HL-60 (cell line): ENCODE results near the gene HOMEZ.
"Not testable (repeated sequence)": the region's sequence is repeated elsewhere in the genome, so short reads cannot be mapped to it uniquely, and the experiment has no call there.

Experiments
- DNase-seq, 2 experiments: peaks; one replicate each; pipeline ENCODE4 v3.0.0-alpha.2; 2010 to 2020; ENCODE audit warnings: low read depth in 1 of 2, low spot score in 1 of 2
- H3K27ac ChIP-seq: fragments of 250-450 bp; sonication (Bioruptor Pico); replicated peaks from 2 replicates; pipeline ENCODE4 v1.5.1; 2020; ENCODE audit warnings: mild to moderate bottlenecking, moderate library complexity
- H3K27me3 ChIP-seq: fragments of 250-450 bp; sonication (Bioruptor Pico); 2 replicates; pipeline ENCODE4 v1.5.1; 2021; ENCODE audit warnings: mild to moderate bottlenecking, moderate library complexity; ENCODE audit not compliant: insufficient read depth, poor library complexity, severe bottlenecking
- H3K4me3 ChIP-seq: replicated peaks from 2 replicates; pipeline ENCODE4 v1.5.1; 2011; ENCODE audit warnings: mild to moderate bottlenecking, control low read depth, low read length; ENCODE audit not compliant: insufficient read depth
- CTCF ChIP-seq: IDR thresholded peaks from one replicate; pipeline ENCODE4 v1.5.1; 2011; ENCODE audit warnings: low read length, control low read depth, inconsistent platforms; ENCODE audit not compliant: insufficient read depth
- GABPA ChIP-seq: IDR thresholded peaks from 2 replicates; pipeline ENCODE4 v1.6.1; 2012; ENCODE audit warnings: low read depth
- POLR2AphosphoS5 ChIP-seq: IDR thresholded peaks from 2 replicates; pipeline ENCODE4 v1.6.1; 2012; ENCODE audit warnings: low read depth
- REST ChIP-seq: IDR thresholded peaks from 2 replicates; pipeline ENCODE4 v1.6.1; 2012; ENCODE audit warnings: low read depth; ENCODE audit not compliant: insufficient replicate concordance
- SPI1 ChIP-seq: IDR thresholded peaks from 2 replicates; pipeline ENCODE4 v1.6.1; 2012; ENCODE audit warnings: low read depth, mild to moderate bottlenecking, borderline replicate concordance

The HOMEZ gene

GRCh38 chr14:23245282-23245681 lies 40.6 kb downstream of the HOMEZ start:
- TF ChIP-seq CTCF (no peak), SPI1 (no peak), GABPA (no peak), POLR2AphosphoS5 (no peak), REST (no peak)
- Histone ChIP-seq H3K4me3 (no peak overlapping the region), H3K27ac (no peak overlapping the region), H3K27me3 (no peaks in the 10 kb centered on the region)
- DNase-seq = no peak

- no peak overlapping the region for H3K27ac ChIP-seq
- DNase-seq = no peak
- TF ChIP-seq SPI1 (no peak), GABPA (no peak), POLR2AphosphoS5 (no peak), REST (no peak), CTCF (no peak)
- no peaks in the 10 kb centered on the region for H3K27me3 ChIP-seq
- no peak overlapping the region for H3K4me3 ChIP-seq
Observed at GRCh38 chr14:23243066-23243465, 42.9 kb downstream of the HOMEZ start.

- no peak for DNase-seq
- no peak overlapping the region for H3K4me3 ChIP-seq
- H3K27ac ChIP-seq = no peak overlapping the region
- no peaks in the 10 kb centered on the region for H3K27me3 ChIP-seq
- no peak for TF ChIP-seq SPI1
- no peak for TF ChIP-seq GABPA
- no peak for TF ChIP-seq CTCF
- no peak for TF ChIP-seq POLR2AphosphoS5
- TF ChIP-seq REST = no peak
Observed at GRCh38 chr14:23242076-23242475, 43.9 kb downstream of the HOMEZ start.

GRCh38 chr14:23241061-23241715 lies 44.7 kb downstream of the HOMEZ start:
- H3K27me3 ChIP-seq, DNase-seq, H3K4me3 ChIP-seq, H3K27ac ChIP-seq: not testable (repeated sequence)
